Stimulated activated naive CD8-positive, alpha-beta T cell treated with anti-CD3 and anti-CD28 coated beads, Interleukin-15, Interleukin-2, amounts not matched to agents 100 ng/mL and 50 ng/mL, for 24 hours (primary cell): Measurements from ENCODE around the gene TSTD1.
"Not testable (repeated sequence)": the region's sequence is repeated elsewhere in the genome, so short reads cannot be mapped to it uniquely, and the experiment has no call there.

ENCODE experiments used
- H3K27ac Mint-ChIP-seq: one replicate; pipeline ENCODE4 v1.8.0; 2021; ENCODE audit warnings: mild to moderate bottlenecking, mixed read lengths
- H3K27me3 Mint-ChIP-seq: one replicate; pipeline ENCODE4 v1.8.0; 2021; ENCODE audit warnings: mixed read lengths
- H3K36me3 Mint-ChIP-seq: one replicate; pipeline ENCODE4 v1.8.0; 2021; ENCODE audit warnings: low read depth, mixed read lengths
- H3K4me1 Mint-ChIP-seq: one replicate; pipeline ENCODE4 v1.8.0; 2021; ENCODE audit warnings: low read depth, mixed read lengths
- H3K4me3 Mint-ChIP-seq: one replicate; pipeline ENCODE4 v1.8.0; 2021; ENCODE audit warnings: mild to moderate bottlenecking, mixed read lengths
- H3K9me3 Mint-ChIP-seq: one replicate; pipeline ENCODE4 v1.8.0; 2021; ENCODE audit warnings: mixed read lengths

TSTD1 gene

DNA sequence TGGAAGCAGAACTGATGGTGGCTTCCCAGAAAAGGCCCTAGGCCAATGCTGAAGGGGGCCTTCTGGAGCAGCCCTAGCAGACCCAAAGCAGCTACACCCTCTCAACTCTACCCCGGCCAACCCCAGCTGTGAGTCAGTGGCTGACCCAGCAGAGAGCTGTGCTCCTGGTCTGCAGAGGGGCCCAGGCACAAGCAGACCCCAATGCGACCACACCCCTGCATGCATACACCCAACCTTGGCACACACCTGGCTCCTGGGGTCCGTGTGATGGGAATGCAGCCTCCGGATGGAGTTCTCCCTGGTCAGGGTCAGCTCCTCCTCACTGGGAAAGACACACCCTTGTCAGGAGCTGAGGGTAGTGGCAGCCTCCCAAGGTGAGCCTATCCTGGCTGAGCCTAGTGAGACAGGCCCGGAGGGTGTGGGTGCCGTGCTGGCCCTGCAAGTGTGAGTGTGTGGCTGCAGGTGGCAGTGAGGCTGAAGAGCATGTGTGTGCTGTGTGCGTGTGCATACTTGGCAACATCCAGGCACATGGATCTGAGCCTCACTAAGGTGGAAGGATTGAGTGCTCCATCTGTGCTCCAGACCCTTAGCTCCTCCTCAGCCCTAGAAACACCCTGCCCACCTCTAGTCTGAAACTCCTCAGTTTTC, 34.8 kb upstream of the TSTD1 start:
- Mint-ChIP-seq H3K27me3 (no peaks in the 10 kb centered on the region), H3K9me3 (no peaks in the 10 kb centered on the region), H3K36me3 (peaks cover 10% of the 10 kb centered on the region), H3K4me1 (peaks cover 26% of the 10 kb centered on the region), H3K27ac (no peak overlapping the region), H3K4me3 (no peak overlapping the region)

DNA sequence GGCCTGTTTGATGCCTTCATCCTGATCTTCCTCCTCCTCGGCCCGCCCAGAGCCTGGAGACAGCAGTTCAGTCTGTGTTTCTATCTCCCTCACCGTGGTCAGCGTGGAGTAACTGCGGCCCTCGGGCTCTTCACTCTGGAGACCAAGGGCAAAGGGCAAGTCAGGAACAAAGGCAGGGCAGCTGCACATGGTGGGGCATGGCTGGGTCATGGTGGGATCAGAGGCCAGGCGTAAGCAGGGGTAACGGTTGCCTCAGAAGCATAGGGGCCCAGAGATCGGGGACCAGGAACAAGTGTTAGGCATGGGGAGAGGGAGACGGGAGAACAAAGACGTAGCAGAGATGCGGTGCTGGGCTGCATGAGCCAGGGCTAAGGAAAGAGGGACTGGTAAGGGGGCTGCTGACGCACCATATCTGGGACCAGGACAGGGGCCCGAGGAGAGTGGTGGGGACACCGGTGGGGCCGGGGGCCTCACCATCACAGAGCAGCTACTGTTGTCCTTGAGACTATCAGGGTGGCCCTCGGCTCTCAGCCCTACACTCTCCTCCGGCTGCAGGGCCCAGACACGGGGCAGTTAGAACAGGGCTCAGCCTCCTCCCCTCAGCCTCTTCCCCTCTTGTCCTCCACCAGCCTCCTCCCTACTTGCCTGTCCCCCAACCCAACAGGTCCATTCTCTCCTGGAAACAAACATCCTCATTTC, 34.1 kb upstream of the TSTD1 start:
- H3K9me3 Mint-ChIP-seq = no peaks in the 10 kb centered on the region
- peaks cover 31% of the 10 kb centered on the region for H3K4me1 Mint-ChIP-seq
- H3K27me3 Mint-ChIP-seq = no peaks in the 10 kb centered on the region
- no peak overlapping the region for H3K4me3 Mint-ChIP-seq
- no peak overlapping the region for H3K27ac Mint-ChIP-seq
- H3K36me3 Mint-ChIP-seq = peaks cover 13% of the 10 kb centered on the region

DNA sequence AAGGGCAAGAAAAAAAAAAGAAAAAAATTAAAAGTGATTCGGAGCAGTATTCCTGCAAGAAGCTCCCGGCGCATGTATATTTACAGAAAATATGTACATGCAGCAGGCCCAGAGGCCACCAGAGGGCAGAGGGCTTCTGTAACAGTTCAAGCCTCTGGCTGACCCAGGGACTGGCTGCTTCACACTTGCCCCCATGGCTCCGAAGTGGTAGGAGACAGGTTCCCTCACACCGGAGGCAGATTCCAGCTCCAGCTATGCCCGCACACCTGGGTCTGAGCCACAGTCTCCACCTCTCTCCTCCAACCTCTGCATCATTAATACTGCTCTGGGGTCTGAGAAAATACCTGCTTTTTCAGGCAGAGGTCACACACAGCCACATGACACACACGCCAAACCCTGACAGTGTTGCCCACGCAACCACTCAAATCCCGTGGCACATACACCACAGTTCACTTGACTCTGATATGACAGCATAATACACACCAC, 33.2 kb upstream of the TSTD1 start:
- H3K27me3 Mint-ChIP-seq = no peaks in the 10 kb centered on the region
- H3K9me3 Mint-ChIP-seq = no peaks in the 10 kb centered on the region
- H3K4me3 Mint-ChIP-seq = no peak overlapping the region
- H3K27ac Mint-ChIP-seq = peak overlapping the region; percentile 19
- H3K36me3 Mint-ChIP-seq = peaks cover 23% of the 10 kb centered on the region
- H3K4me1 Mint-ChIP-seq = peaks cover 41% of the 10 kb centered on the region

DNA sequence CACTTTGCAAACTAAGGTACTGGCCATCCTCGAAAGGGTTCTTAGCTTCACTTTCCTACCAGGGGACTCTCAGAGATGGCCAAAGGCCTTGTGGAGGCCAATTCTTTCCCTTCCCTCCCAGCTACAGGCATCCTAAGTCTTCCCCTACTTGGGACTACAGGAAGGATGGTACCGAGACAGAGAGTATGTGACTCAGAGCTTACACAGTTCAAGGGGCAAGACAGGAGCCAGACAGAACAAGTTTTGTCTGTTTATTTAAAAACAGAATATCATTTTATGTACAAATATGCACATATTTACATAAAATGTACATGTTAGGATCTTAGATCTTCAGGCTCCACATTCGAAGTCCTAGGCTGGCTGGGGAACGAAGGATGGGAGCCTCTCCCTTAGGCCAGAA, 32.0 kb upstream of the TSTD1 start:
- Mint-ChIP-seq H3K36me3 (peaks cover 32% of the 10 kb centered on the region), H3K4me3 (no peak overlapping the region), H3K27ac (peak overlapping the region; percentile 99), H3K9me3 (no peaks in the 10 kb centered on the region), H3K4me1 (peaks cover 51% of the 10 kb centered on the region), H3K27me3 (no peaks in the 10 kb centered on the region)

DNA sequence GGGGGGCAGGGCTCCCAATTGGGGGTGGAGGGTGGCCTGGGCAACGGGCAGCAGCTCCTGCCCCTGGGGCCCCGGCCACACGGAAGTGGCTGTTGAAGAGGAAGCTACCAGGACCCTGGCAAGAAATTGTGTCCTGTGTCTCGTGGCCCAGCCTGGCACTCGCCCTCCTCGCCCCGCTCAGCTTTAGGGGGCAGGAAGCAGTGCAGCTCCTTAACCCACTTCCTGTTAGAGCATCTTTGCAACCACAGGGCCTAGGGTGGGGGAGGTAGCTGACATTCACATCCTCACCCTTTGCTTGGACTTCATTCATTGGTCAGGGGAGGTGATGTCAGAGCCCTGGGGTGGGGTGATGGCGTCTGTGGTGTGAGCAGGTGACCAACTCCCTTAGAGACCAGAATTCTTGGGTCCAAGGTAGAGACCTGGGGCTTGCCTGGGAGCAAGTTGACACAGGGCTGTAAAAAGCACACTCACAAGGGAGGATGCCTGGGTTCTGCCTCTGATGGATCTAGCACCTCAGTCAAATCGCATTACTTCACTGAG, 31.0 kb upstream of the TSTD1 start, which contains the start of gene ARHGAP30:
TSS of gene ARHGAP30 (minus strand) at position 161 of the 540 bp plus-strand sequence. CDS start 267 bp downstream, outside the sequence.
- Mint-ChIP-seq H3K27me3 (no peaks in the 10 kb centered on the region), H3K4me3 (peak within 1 kb of the TSS; percentile 100), H3K9me3 (no peaks in the 10 kb centered on the region), H3K27ac (peak within 1 kb of the TSS; percentile 99), H3K4me1 (peaks cover 60% of the 10 kb centered on the region), H3K36me3 (peaks cover 32% of the 10 kb centered on the region)

DNA sequence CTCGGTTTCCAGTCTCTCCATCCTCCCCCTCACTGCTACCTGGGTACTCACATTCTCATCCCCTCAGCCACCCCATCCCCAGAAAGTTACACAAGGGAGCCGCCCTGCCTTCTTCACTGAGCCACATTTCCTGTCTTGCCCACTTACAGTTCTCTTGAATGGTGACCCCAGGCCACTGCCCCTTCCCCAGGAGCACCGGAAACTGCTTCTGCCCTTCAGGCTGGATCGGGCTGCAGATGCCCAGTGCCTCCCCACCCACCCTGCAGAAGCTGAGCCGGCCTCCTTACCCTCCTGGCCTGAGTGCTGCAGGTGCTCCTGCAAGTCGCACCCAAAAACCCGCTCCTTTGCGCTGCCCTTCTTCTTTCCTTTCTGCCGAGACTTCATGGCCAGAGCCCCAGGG, 30.5 kb upstream of the TSTD1 start:
- Mint-ChIP-seq H3K9me3 (no peaks in the 10 kb centered on the region), H3K4me3 (peak overlapping the region; percentile 100), H3K27me3 (no peaks in the 10 kb centered on the region), H3K4me1 (peaks cover 65% of the 10 kb centered on the region), H3K27ac (peak overlapping the region; percentile 99), H3K36me3 (peaks cover 37% of the 10 kb centered on the region)

DNA sequence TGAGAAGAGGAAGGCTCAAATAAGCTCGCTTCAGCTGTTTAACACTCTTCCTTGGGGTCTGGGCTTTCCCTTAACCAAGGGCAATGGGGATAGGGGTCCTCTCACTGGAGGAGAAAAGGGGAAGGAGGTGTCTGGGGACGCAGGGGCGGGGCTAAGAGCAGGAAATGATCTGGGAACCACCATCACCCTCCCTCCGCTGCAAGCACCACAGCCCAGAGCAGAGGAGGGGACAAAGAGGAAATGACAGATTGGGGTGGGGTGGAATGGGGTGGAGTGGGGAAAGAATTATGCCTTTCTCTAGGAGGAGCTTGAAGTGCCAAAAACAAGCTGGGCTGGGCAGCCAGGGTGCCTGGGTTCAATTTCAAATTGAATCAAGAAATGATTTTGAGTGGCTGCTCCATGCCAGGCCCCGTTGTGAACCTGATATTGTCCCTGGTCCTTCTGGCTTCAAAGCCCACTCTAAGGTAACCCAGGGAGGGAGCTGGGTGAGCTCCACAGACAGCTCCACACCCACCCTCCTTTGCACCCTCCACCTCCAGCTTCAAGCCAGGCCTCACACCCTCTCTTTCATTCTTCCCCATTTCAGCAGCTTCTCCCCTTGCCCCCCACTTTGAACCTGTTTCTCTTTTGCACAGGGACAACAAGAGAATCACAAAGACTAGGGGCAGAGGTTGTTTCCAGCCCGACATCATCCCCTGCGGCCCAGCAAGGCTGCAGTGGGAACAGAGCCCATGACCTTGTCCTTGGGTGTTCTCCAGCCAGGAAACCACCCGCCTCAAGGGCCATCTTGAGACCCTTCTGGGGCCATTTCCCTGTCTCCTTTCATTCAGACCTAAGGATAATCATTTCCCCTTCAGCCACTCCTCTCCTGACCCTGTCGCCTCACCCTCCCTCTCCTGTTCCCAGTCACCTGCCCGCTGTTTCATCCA, 29.8 kb upstream of the TSTD1 start:
- Mint-ChIP-seq H3K4me3 (peak overlapping the region; percentile 100), H3K4me1 (peaks cover 72% of the 10 kb centered on the region), H3K27me3 (no peaks in the 10 kb centered on the region), H3K9me3 (no peaks in the 10 kb centered on the region), H3K27ac (peak overlapping the region; percentile 99), H3K36me3 (peaks cover 42% of the 10 kb centered on the region)

DNA sequence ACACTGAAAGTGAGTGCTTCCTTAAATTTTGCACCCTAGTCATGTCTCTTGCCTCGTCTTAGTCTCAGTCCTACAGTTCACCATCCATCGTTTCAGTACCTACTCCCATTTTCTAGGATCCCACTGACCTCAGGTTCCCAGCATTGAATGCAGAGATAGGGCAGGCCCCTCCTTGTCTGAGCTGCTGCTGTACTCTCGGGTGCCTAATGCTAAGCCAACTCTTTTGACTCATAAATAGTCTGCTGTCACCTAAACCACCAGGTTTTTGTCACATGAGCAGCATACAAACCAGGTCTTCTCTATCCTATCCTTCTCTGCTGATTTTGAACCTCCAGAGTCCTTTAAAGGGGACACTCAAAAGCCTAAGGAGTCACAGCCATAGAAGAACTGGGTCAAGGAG, 27.9 kb upstream of the TSTD1 start:
- peaks cover 81% of the 10 kb centered on the region for H3K4me1 Mint-ChIP-seq
- peaks cover 56% of the 10 kb centered on the region for H3K36me3 Mint-ChIP-seq
- no peaks in the 10 kb centered on the region for H3K9me3 Mint-ChIP-seq
- no peaks in the 10 kb centered on the region for H3K27me3 Mint-ChIP-seq
- peak overlapping the region; percentile 99 for H3K27ac Mint-ChIP-seq
- H3K4me3 Mint-ChIP-seq = peak overlapping the region; percentile 100

DNA sequence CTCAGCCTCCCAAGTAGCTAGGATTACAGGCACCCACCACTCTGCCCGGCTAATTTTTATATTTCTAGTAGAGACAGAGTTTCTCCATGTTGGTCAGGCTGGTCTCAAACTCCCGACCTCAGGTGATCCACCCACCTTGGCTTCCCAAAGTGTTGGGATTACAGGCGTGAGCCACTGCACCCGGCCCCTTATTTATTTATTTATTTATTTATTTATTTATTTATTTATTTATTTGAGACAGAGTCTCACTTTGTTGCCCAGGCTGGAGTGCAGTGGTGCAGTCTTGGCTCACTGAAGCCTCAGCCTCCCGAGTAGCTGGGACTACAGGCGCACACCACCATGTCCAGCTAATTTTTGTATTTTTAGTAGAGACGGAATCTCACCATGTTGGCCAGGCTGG, 26.9 kb upstream of the TSTD1 start:
- Mint-ChIP-seq H3K4me3 (peak overlapping the region; percentile 66), H3K36me3 (peaks cover 58% of the 10 kb centered on the region), H3K27ac (peak overlapping the region; percentile 31), H3K4me1 (peaks cover 80% of the 10 kb centered on the region)
- H3K27me3 Mint-ChIP-seq, H3K9me3 Mint-ChIP-seq: not testable (repeated sequence)

DNA sequence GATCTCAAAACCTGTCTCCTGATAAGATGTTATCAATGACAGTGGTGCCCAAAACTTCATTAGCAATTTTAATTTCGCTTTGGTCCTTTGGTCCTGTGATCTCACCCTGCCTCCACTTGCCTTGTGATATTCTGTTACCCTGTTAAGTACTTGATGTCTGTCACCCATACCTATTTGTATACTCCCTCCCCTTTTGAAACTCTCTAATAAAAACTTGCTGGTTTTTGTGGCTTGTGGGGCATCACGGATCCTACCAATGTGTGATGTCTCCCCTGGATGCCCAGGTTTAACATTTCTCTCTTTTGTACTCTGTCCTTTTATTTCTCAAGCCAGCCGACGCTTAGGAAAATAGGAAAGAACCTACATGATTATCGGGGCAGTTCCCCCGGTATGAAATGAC, 25.2 kb upstream of the TSTD1 start:
- H3K9me3 Mint-ChIP-seq, H3K27me3 Mint-ChIP-seq: not testable (repeated sequence)
- peaks cover 86% of the 10 kb centered on the region for H3K4me1 Mint-ChIP-seq
- peak overlapping the region; percentile 69 for H3K4me3 Mint-ChIP-seq
- peak overlapping the region; percentile 85 for H3K27ac Mint-ChIP-seq
- peaks cover 62% of the 10 kb centered on the region for H3K36me3 Mint-ChIP-seq

DNA sequence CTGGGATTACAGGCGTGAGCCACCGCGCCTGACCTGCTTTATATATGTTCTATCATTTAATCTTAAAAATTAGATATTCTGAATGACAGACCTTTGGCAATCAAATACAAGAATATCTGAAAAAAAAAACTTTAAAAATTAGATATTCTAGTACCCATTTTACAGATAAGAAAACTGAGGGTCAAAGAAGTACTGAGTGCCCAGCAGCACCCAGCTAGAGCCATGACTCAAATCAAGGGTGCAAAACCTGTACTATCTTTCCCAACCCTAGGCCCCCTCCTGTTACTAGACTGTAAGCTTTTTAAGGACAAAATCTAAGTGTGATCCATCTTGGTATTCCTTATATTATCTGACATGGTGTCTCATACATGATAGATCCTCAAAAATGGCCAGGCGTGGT, 22.7 kb upstream of the TSTD1 start:
- Mint-ChIP-seq H3K4me3 (no peak overlapping the region), H3K27ac (peak overlapping the region; percentile 16), H3K36me3 (peaks cover 52% of the 10 kb centered on the region), H3K27me3 (no peaks in the 10 kb centered on the region), H3K9me3 (no peaks in the 10 kb centered on the region), H3K4me1 (peaks cover 74% of the 10 kb centered on the region)

DNA sequence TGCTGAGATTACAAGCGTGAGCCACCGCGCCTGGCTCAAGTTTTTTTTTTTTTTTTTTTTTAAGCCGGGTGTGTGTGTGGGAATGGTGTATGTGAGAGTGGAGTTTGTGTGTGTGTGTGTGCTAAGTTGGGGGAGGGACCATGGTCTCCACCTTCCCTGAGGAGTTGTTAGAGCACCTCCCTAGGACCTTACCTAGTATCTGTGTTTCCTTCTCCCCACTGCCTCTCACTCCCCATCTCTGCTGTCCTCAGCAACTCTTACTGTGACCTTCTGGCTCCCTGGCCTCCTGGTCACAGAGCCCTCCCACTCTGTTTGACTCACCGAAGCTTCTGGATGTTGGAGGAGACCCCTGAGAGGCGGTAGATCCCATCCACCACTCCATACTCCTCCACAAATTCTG, 20.5 kb upstream of the TSTD1 start:
- Mint-ChIP-seq H3K9me3 (no peaks in the 10 kb centered on the region), H3K4me1 (peaks cover 55% of the 10 kb centered on the region), H3K27me3 (no peaks in the 10 kb centered on the region), H3K36me3 (peaks cover 52% of the 10 kb centered on the region), H3K27ac (peak overlapping the region; percentile 81), H3K4me3 (no peak overlapping the region)

DNA sequence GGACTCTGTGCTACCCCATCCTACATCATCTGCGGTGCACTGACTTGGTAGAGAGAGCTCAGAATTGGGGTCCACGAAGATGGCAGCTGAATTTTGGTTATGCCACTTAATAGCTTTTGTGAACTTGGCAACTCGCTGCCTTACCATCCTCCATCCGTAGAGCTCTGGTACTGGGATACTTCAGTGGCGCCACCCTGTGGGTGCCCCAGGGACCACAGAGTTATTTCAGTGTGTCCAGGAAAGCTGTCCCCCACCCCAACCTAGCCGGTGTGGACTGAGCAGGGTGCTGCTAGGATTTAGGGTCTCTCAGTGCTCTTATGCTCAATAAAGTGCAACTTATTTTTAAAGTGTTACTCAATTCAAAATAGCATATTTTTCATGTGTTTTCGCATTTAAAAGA, 16.0 kb upstream of the TSTD1 start:
- Mint-ChIP-seq H3K4me3 (no peak overlapping the region), H3K4me1 (peaks cover 14% of the 10 kb centered on the region), H3K27me3 (no peaks in the 10 kb centered on the region), H3K27ac (no peak overlapping the region), H3K9me3 (no peaks in the 10 kb centered on the region), H3K36me3 (peaks cover 61% of the 10 kb centered on the region)

DNA sequence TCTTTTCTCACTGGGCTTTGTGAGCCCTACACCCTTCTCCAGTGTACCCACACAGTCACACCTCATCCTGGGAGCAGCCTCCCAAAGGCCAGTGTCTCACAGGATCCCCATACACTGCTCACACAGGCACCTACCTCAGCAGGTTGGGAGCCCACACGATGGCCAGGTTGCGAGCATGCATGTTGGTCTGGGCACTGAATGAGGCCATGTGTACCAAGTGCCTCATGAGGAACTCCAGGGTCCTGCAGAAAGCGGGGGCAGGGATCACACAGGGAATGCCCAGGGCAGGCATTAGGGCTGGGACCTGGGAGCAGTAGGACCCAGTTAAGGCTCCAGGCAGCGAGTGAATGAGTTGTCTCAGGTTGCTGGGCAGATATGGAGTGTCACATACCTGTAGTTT, 15.5 kb upstream of the TSTD1 start:
- H3K27ac Mint-ChIP-seq = no peak overlapping the region
- peaks cover 8% of the 10 kb centered on the region for H3K4me1 Mint-ChIP-seq
- no peaks in the 10 kb centered on the region for H3K9me3 Mint-ChIP-seq
- H3K27me3 Mint-ChIP-seq = no peaks in the 10 kb centered on the region
- H3K36me3 Mint-ChIP-seq = peaks cover 61% of the 10 kb centered on the region
- H3K4me3 Mint-ChIP-seq = no peak overlapping the region
